Activated CD4-positive, alpha-beta T cell treated with anti-CD3 and anti-CD28 coated beads, Interleukin-2, amount 10 ng/mL, durations not matched to agents 7 days and 5 days (primary cell): Measurements from ENCODE around the gene PTPRD. TPM values are rescaled to one million over a fixed set of nuclear protein-coding genes. Genes with fewer than 3 reads are reported as not detected.

Source experiments
- CTCF ChIA-PET: fragments of 350-600 bp; sonication (Branson Sonifier 250); formaldehyde crosslinking; loops from one replicate; lab custom pipeline; 2021; ENCODE audit warnings: antibody characterized with exemption; lab: Charles Lee
- POLR2A ChIA-PET: fragments of 350-600 bp; sonication (Branson Sonifier 250); formaldehyde crosslinking; loops from one replicate; lab custom pipeline; 2021; ENCODE audit warnings: antibody characterized with exemption; lab: Charles Lee
- DNase-seq: peaks from one replicate; pipeline ENCODE4 v3.0.0-alpha.2; 2020
- H3K27ac Mint-ChIP-seq: one replicate; pipeline ENCODE4 v1.8.0; 2021; ENCODE audit warnings: mild to moderate bottlenecking, moderate library complexity, mixed read lengths
- H3K27me3 Mint-ChIP-seq: one replicate; pipeline ENCODE4 v1.8.0; 2021; ENCODE audit warnings: mixed read lengths
- H3K36me3 Mint-ChIP-seq: one replicate; pipeline ENCODE4 v1.8.0; 2021; ENCODE audit warnings: low read depth, mixed read lengths
- H3K4me1 Mint-ChIP-seq: one replicate; pipeline ENCODE4 v1.8.0; 2021; ENCODE audit warnings: mixed read lengths
- H3K4me3 Mint-ChIP-seq: one replicate; pipeline ENCODE4 v1.8.0; 2021; ENCODE audit warnings: mild to moderate bottlenecking, moderate library complexity, mixed read lengths
- H3K9me3 Mint-ChIP-seq: one replicate; pipeline ENCODE4 v1.8.0; 2021; ENCODE audit warnings: mixed read lengths
- total RNA-seq, 2 experiments: library from RNA; stranded (reverse); gene quantifications; one replicate each; pipeline ENCODE4 v1.2.3, GENCODE V29; 2021

PTPRD gene
- total RNA-seq, 2 experiments from 2014 or later, result not detected

DNA sequence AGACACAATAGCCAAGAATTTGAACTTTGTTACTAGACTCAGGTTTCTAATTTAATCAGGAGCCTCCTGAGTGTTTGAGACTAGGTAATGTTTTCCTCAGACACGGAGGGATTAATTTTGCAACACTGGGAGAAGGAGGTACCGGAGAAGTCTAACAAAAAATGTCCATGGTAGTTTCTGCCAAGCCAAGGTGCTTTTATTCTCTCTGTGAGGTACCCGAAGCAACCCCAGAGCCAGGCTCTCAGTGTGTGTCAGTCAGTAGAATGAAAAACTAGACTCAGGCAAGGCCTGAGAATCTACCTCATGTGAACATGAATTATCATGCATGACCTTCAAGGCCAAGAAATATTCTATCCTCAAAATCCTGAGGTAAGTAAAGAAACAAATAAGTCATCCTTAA is 1832.4 kb downstream of the PTPRD start:
- no peak overlapping the region for H3K4me3 Mint-ChIP-seq
- ChIA-PET POLR2A (no interaction called here), CTCF (no interaction called here)
- H3K4me1 Mint-ChIP-seq, result no peaks in the 10 kb centered on the region
- no peaks in the 10 kb centered on the region for H3K36me3 Mint-ChIP-seq
- no peaks in the 10 kb centered on the region for H3K27me3 Mint-ChIP-seq
- DNase-seq, result no peak
- H3K27ac Mint-ChIP-seq, result no peak overlapping the region
- no peaks in the 10 kb centered on the region for H3K9me3 Mint-ChIP-seq

DNA sequence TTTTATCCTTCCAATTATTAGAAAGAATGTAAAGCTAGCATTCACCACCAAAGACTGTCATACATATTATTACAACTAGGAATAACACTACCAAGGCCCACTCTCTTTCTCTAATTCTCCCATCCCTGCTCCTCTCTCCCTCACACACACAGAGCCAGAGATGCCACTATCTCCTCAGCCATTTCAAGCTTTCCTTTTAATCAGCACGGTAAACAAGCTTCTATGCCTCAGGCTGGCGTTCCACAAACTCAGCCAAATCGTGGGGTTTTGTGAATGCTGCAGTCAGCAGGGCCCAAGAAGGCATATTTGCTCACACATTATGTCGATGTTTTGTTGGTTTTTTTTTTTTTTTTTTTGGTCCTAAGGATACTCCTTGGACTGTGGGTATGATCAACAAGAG is 1833.3 kb downstream of the PTPRD start:
- ChIA-PET POLR2A (no interaction called here), CTCF (interaction anchor here (1.6 kb wide), 1 partner anchor 26 kb away, joined by 3 read pairs; no protein-coding TSS in a partner anchor)
- Mint-ChIP-seq H3K27me3 (no peaks in the 10 kb centered on the region), H3K27ac (no peak overlapping the region), H3K36me3 (no peaks in the 10 kb centered on the region), H3K4me1 (no peaks in the 10 kb centered on the region), H3K4me3 (no peak overlapping the region), H3K9me3 (no peaks in the 10 kb centered on the region)
- DNase-seq, result no peak

DNA sequence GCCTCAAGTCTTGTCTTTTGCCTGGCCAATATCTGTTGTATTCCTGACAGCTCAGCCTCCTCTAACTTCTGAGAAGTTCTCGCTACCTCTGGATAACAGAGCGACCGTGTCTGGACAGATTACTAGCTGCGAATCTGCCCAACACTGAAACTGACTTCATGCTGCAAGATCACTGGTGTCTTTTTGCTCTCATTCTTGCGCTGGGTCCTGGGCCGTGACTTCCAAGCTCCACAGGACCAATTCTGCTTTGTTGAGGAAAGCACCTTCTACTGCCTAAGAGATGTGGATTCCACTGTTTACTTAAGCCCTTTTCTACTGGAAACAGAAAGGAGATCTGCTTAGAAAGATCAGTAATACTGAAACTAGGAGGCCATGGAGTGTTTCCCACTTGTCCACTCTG is 1834.4 kb downstream of the PTPRD start:
- ChIA-PET POLR2A (no interaction called here), CTCF (interaction anchor here (1.6 kb wide), 1 partner anchor 25 kb away, joined by 3 read pairs; no protein-coding TSS in a partner anchor)
- Mint-ChIP-seq H3K9me3 (no peaks in the 10 kb centered on the region), H3K4me3 (no peak overlapping the region), H3K36me3 (no peaks in the 10 kb centered on the region), H3K27ac (no peak overlapping the region), H3K4me1 (no peaks in the 10 kb centered on the region), H3K27me3 (no peaks in the 10 kb centered on the region)
- no peak for DNase-seq

DNA sequence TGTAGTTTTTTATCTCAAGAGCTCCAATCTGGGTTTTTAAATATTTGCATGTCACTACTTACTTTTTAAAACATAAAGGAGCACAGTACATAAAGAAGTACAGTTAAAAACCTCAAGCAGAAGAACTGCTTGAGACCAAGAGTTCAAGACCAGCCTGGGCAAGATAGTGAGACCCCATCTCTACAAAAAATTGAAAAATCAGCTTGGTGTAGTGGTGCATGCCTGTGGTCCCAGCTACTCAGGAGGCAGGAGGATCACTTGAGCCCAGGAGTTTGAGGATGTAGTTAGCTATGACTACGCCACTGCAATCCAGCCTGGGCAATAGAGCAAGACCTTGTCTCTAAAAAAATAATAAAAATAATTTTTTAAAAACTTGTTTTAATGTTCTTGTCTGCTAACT is 1840.5 kb downstream of the PTPRD start:
- ChIA-PET CTCF (no interaction called here), POLR2A (no interaction called here)
- Mint-ChIP-seq H3K27me3 (no peaks in the 10 kb centered on the region), H3K4me1 (no peaks in the 10 kb centered on the region), H3K4me3 (no peak overlapping the region), H3K9me3 (no peaks in the 10 kb centered on the region), H3K36me3 (no peaks in the 10 kb centered on the region), H3K27ac (no peak overlapping the region)
- no peak for DNase-seq

DNA sequence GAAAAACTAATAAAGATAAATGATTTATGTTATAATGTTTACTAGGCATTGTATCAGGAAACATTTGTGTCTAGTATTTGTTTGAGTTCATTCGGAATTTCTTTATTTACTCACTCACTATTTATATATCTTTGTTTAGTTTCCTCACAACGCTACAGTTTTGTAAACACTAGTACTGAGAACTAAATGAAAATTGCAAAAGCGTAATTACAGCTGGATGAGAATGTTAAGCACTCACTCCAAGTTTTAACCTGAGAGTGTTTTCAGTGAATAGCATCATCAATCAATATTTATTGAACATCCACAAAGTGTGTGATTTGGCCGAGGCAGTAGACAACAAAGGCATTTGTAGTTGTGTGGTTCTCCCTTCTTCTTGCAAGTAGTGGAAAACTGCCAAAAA is 1843.6 kb downstream of the PTPRD start:
- Mint-ChIP-seq H3K36me3 (no peaks in the 10 kb centered on the region), H3K4me3 (no peak overlapping the region), H3K27me3 (no peaks in the 10 kb centered on the region), H3K9me3 (no peaks in the 10 kb centered on the region), H3K4me1 (no peaks in the 10 kb centered on the region), H3K27ac (no peak overlapping the region)
- no peak for DNase-seq
- ChIA-PET CTCF (no interaction called here), POLR2A (no interaction called here)

DNA sequence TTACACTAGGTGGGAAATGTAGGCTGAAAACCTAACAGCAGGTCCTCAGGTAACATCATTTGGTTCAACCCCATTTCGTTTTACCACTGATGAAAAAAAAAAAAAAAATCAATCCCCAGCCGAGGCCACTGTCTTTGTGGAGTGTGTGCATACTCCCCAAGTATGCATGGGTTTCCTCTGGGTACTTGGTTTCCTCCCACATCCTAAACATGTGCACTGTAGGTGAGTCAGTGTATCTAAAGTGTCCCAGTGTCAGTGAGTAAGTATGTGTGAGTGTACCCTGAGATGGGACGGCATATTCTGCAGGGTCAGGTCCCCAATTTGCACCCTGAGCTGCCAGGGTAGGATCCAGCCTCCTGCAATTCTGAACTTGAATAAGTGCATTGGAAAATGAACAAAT is 1846.7 kb downstream of the PTPRD start:
- ChIA-PET CTCF (no interaction called here), POLR2A (no interaction called here)
- no peak overlapping the region for H3K27ac Mint-ChIP-seq
- H3K9me3 Mint-ChIP-seq, result no peaks in the 10 kb centered on the region
- no peak for DNase-seq
- H3K27me3 Mint-ChIP-seq, result no peaks in the 10 kb centered on the region
- no peaks in the 10 kb centered on the region for H3K4me1 Mint-ChIP-seq
- no peaks in the 10 kb centered on the region for H3K36me3 Mint-ChIP-seq
- no peak overlapping the region for H3K4me3 Mint-ChIP-seq

DNA sequence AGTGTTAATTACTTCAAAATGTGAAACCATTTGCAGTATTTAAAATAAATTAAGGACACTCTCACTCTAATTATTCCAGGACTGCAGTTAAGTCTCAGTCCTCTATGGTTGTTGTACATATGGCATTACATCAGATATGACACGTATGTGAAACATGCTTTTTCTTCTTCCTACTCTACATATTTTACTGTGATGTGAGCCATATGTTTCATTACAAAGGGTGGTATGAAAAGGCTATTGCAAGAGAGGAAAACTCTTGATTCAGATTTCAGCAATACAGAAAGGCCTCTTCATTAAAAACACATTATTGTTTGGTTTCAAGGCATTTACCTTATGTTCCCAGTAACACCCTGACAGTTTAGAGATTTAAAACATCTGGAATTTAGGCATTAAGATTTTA is 1848.8 kb downstream of the PTPRD start:
- Mint-ChIP-seq H3K36me3 (no peaks in the 10 kb centered on the region), H3K27ac (no peak overlapping the region), H3K4me1 (no peaks in the 10 kb centered on the region), H3K4me3 (no peak overlapping the region), H3K27me3 (no peaks in the 10 kb centered on the region), H3K9me3 (no peaks in the 10 kb centered on the region)
- ChIA-PET POLR2A (no interaction called here), CTCF (no interaction called here)
- no peak for DNase-seq

DNA sequence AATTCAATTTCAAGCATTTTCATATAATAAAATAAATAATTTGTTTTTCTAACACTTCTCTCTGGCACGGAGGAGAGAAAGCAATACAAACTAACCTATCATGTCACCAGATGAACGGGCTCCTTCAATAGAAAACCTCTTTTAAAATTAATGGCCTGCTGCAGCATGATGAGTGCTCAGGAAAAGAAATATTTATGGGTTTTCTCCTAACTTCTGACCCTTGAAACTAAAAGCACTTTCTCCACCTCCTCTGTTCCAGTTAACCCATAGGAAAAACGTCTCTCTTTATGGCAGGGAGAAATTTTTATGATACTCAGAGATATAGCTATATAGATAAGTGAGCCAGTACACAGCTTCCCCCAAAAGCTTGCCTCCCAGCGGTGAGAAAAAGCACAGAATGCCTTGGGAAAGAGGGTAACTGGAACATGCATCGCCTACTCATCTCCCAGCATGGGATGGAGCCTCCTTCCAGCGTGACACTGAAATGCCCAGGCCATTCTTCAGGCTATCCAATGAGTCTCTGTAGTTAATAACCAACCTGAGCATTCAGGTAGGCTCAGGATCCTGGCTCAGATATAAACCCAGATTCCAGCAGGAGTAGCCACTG is 1850.2 kb downstream of the PTPRD start:
- Mint-ChIP-seq H3K4me1 (no peaks in the 10 kb centered on the region), H3K4me3 (no peak overlapping the region), H3K27me3 (no peaks in the 10 kb centered on the region), H3K36me3 (no peaks in the 10 kb centered on the region), H3K9me3 (no peaks in the 10 kb centered on the region), H3K27ac (no peak overlapping the region)
- ChIA-PET POLR2A (no interaction called here), CTCF (no interaction called here)
- DNase-seq, result no peak

DNA sequence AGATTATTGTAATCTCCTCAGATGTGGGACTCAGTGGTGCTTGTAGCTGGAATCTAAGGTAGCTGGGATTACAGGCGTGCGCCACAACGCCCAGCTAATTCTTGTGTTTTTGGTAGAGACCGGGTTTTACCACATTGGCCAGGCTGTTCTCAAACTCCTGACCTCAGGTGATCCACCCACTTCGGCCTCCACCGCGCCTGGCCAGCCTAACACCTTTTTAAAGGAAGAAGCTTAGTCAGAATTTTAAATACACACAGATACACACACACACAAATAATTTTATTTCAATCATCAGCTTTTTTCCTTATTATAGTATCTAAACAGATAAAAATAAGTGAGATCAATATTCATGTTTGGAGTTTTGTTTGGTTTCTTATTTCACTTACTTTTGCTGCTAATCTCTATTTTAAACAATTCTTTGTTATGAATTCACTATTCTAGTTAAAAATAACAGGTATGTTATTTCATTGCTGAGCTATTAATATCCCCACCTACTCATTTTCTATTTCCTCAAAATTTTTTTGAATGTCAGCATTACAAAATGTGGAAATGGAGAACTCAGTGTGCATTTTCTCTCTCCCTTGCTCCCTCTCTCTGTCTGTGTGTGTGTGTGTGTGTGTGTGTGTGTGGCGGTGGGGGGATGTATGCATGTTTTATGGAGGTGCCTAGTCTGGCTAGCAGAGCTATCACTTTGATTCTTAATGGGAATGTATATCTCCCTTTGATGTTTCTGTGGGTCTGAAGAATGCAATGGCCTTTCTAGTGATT is 1852.6 kb downstream of the PTPRD start:
- CTCF ChIA-PET, result no interaction called here
- POLR2A ChIA-PET, result no interaction called here
- Mint-ChIP-seq H3K4me1 (no peaks in the 10 kb centered on the region), H3K27me3 (no peaks in the 10 kb centered on the region), H3K4me3 (no peak overlapping the region), H3K36me3 (no peaks in the 10 kb centered on the region), H3K9me3 (no peaks in the 10 kb centered on the region), H3K27ac (no peak overlapping the region)
- DNase-seq, result no peak

DNA sequence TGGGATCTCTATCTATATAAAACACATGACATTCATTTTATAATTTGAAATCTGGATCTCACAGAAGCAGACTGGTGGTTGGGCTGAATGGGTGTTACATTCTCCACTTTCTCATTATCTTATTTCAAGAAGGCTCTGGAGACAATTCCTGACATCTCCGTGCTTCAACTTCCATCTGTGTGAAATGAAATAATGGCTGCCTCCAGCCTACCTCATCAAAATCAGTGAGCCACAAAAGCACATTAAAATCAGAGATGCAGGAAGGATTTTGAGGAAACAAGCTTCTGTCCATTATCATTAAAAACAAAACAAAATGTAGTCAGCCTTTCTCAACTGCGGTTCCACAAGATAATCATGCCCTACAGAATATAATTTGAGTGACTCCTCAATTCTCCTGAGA is 1854.9 kb downstream of the PTPRD start:
- H3K4me1 Mint-ChIP-seq, result no peaks in the 10 kb centered on the region
- no peak overlapping the region for H3K27ac Mint-ChIP-seq
- no peaks in the 10 kb centered on the region for H3K9me3 Mint-ChIP-seq
- no peaks in the 10 kb centered on the region for H3K27me3 Mint-ChIP-seq
- H3K36me3 Mint-ChIP-seq, result no peaks in the 10 kb centered on the region
- DNase-seq, result no peak
- POLR2A ChIA-PET, result no interaction called here
- CTCF ChIA-PET, result interaction anchor here (0.9 kb wide), 1 partner anchor 31 kb away, joined by 4 read pairs; no protein-coding TSS in a partner anchor
- H3K4me3 Mint-ChIP-seq, result no peak overlapping the region

DNA sequence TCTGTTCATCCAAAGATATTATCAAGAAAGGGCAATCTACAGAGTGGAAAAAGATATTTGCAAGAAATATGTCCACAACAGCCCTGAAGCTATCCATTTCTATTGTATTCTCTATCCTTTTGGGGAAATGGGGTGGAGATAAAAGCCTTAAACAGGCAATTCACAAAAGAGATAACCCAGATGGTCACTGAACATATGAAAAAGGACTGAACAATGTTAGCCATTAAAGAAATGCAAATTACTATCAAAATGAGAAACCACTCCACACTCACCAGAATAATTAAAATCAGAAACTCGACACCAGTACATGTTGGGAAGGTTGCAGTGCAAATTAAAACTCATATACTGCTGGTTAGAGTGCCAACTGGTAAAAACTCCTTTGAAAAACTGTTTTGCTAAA is 1858.1 kb downstream of the PTPRD start:
- CTCF ChIA-PET, result no interaction called here
- DNase-seq, result no peak
- Mint-ChIP-seq H3K27ac (no peak overlapping the region), H3K4me1 (no peaks in the 10 kb centered on the region), H3K4me3 (no peak overlapping the region), H3K36me3 (no peaks in the 10 kb centered on the region), H3K27me3 (no peaks in the 10 kb centered on the region), H3K9me3 (no peaks in the 10 kb centered on the region)
- POLR2A ChIA-PET, result no interaction called here

DNA sequence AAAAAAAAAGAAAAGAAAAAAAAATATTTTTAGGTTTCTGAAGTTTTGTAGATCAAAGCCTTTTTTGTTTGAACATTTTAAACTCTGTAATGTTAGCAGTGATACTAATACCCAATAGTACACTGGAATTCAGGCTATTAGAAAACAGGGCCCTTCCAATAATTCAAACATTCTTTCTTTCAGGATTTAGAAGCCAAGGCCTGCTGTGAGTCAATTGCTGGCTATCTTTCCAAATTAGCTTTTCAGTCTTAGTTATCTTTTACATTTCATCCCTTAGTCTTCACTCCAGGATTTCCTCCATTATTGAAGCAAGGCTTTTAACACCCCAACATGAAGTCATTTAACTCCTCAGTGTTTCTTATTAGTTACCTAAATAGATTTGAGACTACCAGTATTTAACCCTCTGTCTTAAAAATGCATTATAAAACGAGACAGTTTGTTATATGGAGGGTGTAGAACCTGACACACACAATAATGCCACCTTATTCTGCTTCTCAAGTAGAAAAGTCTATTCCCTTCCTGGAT is 1861.3 kb downstream of the PTPRD start:
- no peaks in the 10 kb centered on the region for H3K9me3 Mint-ChIP-seq
- no peak overlapping the region for H3K4me3 Mint-ChIP-seq
- no peak for DNase-seq
- POLR2A ChIA-PET, result no interaction called here
- H3K4me1 Mint-ChIP-seq, result no peaks in the 10 kb centered on the region
- H3K27me3 Mint-ChIP-seq, result no peaks in the 10 kb centered on the region
- H3K36me3 Mint-ChIP-seq, result no peaks in the 10 kb centered on the region
- CTCF ChIA-PET, result no interaction called here
- no peak overlapping the region for H3K27ac Mint-ChIP-seq

DNA sequence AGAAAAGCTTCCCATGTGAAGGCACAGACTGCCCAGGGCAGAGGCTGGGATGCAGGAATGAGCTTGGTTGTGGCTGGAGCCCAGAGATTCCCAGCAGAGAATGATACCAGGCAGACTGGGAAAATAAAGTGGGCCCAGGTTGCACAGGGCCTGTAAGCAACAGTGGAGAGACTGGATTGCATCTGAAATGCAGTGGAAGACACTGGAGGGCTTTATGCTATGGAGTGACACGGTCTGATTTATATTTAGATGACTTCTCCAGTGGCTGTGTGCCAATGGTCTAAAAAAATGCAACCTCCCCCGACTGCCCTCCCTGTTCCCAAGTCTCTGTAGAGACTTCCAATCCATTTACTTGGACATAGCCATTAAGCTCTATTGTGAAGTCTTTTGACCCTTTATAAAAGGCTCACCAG is 1862.2 kb downstream of the PTPRD start:
- no peak for DNase-seq
- H3K36me3 Mint-ChIP-seq, result no peaks in the 10 kb centered on the region
- H3K9me3 Mint-ChIP-seq, result no peaks in the 10 kb centered on the region
- ChIA-PET POLR2A (no interaction called here), CTCF (no interaction called here)
- H3K4me3 Mint-ChIP-seq, result no peak overlapping the region
- H3K27me3 Mint-ChIP-seq, result no peaks in the 10 kb centered on the region
- no peak overlapping the region for H3K27ac Mint-ChIP-seq
- H3K4me1 Mint-ChIP-seq, result no peaks in the 10 kb centered on the region
